Measurements from ENCODE around the gene EMP1. TPM values are rescaled to one million over a fixed set of nuclear protein-coding genes. Genes with fewer than 3 reads are reported as not detected.

The EMP1 gene
- total RNA-seq, 1 donor from 2014 or later = 19.0 TPM

DNA sequence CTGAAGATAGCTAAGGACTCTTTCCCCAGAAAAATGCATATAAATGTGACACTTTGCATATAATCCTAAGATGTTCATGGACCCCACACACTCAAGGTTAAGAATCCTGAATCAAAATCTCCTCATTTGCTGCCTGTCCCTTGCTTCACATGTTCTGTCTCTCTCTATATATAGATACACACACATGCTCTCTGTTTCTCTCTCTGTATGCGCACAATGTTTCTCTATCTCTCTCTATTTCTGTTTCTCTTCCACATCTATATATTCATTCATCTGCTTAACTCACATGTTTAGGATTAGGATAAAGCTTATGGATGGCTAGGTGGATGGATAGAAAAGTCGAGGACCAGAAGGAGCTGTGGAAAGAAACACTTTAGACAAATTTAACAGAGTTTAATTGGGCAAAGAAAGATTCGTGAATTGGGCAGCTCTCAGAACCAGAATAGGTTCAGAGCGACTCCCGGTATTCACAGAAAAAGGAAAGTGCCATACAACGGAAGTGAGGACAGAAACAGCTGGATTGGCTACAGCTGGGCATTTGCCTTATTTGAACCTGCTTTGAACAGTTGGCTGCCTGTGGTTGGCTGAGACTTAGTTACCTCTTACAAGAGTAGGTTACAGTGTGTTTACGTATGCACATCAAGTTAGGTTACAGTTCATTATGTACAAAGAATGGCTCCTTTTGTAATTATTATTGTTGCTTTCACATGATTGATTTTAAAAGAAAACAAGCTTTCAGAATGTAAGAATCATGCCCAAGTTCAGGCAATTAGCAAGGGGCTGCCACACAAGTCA lies 57.6 kb downstream of the EMP1 start:
- TF ChIP-seq, protein P1, sequence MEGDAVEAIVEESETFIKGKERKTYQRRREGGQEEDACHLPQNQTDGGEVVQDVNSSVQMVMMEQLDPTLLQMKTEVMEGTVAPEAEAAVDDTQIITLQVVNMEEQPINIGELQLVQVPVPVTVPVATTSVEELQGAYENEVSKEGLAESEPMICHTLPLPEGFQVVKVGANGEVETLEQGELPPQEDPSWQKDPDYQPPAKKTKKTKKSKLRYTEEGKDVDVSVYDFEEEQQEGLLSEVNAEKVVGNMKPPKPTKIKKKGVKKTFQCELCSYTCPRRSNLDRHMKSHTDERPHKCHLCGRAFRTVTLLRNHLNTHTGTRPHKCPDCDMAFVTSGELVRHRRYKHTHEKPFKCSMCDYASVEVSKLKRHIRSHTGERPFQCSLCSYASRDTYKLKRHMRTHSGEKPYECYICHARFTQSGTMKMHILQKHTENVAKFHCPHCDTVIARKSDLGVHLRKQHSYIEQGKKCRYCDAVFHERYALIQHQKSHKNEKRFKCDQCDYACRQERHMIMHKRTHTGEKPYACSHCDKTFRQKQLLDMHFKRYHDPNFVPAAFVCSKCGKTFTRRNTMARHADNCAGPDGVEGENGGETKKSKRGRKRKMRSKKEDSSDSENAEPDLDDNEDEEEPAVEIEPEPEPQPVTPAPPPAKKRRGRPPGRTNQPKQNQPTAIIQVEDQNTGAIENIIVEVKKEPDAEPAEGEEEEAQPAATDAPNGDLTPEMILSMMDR (IDR thresholded peaks at IDR 0.05; ENCODE audit: unreplicated experiment) = no peak
- H3K27me3 Mint-ChIP-seq (ENCODE audit: low read depth) = no peaks in the 10 kb centered on the region
- H3K36me3 Mint-ChIP-seq = no peaks in the 10 kb centered on the region
- DNase-seq (ENCODE audit: low spot score in 2 of 2, unreplicated experiment in 2 of 2) = no peak
- H3K9me3 Mint-ChIP-seq = peaks cover 3% of the 10 kb centered on the region
- no peak overlapping the region for H3K4me3 Mint-ChIP-seq
- H3K4me1 Mint-ChIP-seq = peaks cover 37% of the 10 kb centered on the region
- no peak overlapping the region for H3K27ac Mint-ChIP-seq

DNA sequence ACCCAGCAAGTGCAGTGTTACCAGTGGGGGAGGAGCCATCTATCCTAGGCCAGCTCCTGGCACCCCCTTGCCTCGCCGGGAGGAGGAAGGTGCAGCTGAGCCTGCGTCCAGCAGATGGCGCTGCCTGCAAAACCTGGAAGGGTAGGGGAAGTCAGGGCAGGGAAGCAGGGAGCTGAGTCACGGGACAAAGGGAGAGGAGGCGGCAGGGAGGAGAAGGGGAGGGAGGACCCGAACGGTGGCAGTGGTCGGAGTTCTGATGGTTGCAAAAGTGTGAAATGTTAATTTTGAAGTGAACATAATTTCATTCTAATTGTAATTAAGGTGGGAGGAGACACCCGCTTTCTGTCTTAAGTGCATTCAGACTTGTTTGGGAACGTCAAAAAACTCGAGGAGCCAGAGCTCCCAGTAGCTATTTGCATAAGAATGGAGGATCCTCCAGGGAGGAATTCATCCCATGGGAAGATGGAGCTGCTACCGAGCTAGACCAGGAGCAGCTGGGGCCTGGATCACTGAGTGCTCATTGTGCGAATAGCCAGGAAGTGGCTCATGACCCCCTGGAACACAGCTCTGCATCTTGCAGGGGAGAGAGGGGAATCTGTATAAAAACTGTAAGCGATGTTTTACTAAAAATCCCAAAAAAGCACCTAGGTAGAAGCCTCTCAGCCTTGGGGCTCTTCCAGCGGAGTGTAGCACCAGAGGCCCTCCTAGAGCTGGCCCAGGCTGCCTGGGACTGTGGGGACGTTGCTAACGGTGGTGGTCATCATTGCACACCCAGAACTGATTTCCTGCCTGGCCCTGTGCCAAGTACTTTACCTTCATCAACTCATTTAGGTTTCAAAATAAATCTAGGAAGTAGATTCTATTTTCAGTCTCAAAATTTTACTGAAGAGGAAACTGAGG lies 59.5 kb downstream of the EMP1 start:
- peak overlapping the region; percentile 73 for H3K4me3 Mint-ChIP-seq
- peak; percentile 82 to 97 for DNase-seq (ENCODE audit: low spot score in 2 of 2, unreplicated experiment in 2 of 2)
- H3K36me3 Mint-ChIP-seq = no peaks in the 10 kb centered on the region
- TF ChIP-seq, protein P1 (IDR thresholded peaks at IDR 0.05; ENCODE audit: unreplicated experiment) = peak; percentile 94
- no peaks in the 10 kb centered on the region for H3K9me3 Mint-ChIP-seq
- H3K4me1 Mint-ChIP-seq = peaks cover 42% of the 10 kb centered on the region
- H3K27ac Mint-ChIP-seq = peak overlapping the region; percentile 61
- H3K27me3 Mint-ChIP-seq (ENCODE audit: low read depth) = no peaks in the 10 kb centered on the region

DNA sequence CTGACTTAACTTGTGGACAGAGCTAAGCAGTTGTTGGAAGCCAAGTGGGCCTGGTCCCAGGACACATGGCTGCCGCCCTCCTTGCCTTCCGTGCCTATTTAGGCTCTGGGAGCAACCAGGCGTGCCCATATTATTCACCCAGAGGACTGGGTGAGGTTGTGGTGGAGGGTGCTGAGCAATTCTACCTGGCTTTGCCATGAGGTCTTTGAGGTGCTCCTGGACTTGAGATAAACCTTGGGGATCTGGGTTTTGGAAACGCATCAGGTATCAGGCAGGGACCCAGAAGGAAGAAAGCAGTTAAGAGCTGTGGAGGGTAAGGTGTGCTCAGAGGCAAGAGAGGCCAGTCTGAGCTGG lies 60.1 kb downstream of the EMP1 start:
- Mint-ChIP-seq H3K27me3 (ENCODE audit: low read depth) (no peaks in the 10 kb centered on the region), H3K27ac (peak overlapping the region; percentile 47), H3K4me1 (peaks cover 42% of the 10 kb centered on the region)

GRCh38 chr12:13257356-13257875 lies 60.9 kb downstream of the EMP1 start:
- TF ChIP-seq, protein P1 (IDR thresholded peaks at IDR 0.05; ENCODE audit: unreplicated experiment) = no peak
- H3K27ac Mint-ChIP-seq = peak overlapping the region; percentile 73
- H3K4me3 Mint-ChIP-seq = no peak overlapping the region
- H3K9me3 Mint-ChIP-seq = no peaks in the 10 kb centered on the region
- peaks cover 42% of the 10 kb centered on the region for H3K4me1 Mint-ChIP-seq
- no peaks in the 10 kb centered on the region for H3K27me3 Mint-ChIP-seq (ENCODE audit: low read depth)
- no peaks in the 10 kb centered on the region for H3K36me3 Mint-ChIP-seq
- DNase-seq (ENCODE audit: low spot score in 2 of 2, unreplicated experiment in 2 of 2) = no peak

More for the DNA sequence above, 60.1 kb downstream of the EMP1 start:
- Mint-ChIP-seq H3K36me3 (no peaks in the 10 kb centered on the region), H3K9me3 (no peaks in the 10 kb centered on the region), H3K4me3 (no peak overlapping the region)
- DNase-seq (ENCODE audit: low spot score in 2 of 2, unreplicated experiment in 2 of 2) = no peak
- TF ChIP-seq, protein P1 (IDR thresholded peaks at IDR 0.05; ENCODE audit: unreplicated experiment) = no peak

DNA sequence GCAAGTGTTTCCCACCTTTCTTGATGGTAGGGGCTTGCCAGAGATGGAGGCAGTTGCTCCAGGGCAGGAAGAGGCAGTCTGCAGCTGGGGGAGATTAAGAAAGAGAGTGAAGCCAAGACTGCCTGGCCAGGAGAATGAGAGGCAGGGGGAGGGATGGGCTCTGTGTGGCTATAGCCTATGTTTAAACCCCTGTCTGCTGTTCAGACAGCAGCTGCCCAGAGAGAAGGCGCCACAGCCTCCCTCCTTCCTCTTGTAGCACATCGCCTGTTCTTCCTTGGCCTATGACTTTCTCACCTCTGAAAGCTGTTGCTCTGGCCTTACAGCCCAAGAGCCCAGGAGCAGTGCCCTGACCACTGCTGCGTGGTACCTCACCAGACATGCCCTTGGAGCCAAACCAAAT lies 61.7 kb downstream of the EMP1 start:
- Mint-ChIP-seq H3K4me1 (peaks cover 42% of the 10 kb centered on the region), H3K36me3 (no peaks in the 10 kb centered on the region), H3K27me3 (ENCODE audit: low read depth) (no peaks in the 10 kb centered on the region), H3K9me3 (no peaks in the 10 kb centered on the region), H3K27ac (peak overlapping the region; percentile 83), H3K4me3 (no peak overlapping the region)
- TF ChIP-seq, protein P1 (IDR thresholded peaks at IDR 0.05; ENCODE audit: unreplicated experiment) = no peak
- peak in 1 of 2 experiments; percentile 44 for DNase-seq (ENCODE audit: low spot score in 2 of 2, unreplicated experiment in 2 of 2)

All from mesothelial cell of epicardium (in vitro differentiated cells).